HepG2 (cell line): ENCODE results near the gene RAB5A. TPM values are rescaled to one million over a fixed set of nuclear protein-coding genes. Genes with fewer than 3 reads are reported as not detected.

Experiments
- GABPB1 ChIP-seq: IDR thresholded peaks from 2 replicates; pipeline ENCODE4 v1.6.1; 2016; ENCODE audit warnings: mild to moderate bottlenecking, missing genetic modification reagents, moderate library complexity, missing compliant biosample characterization
- HCFC1 ChIP-seq: fragments of 150-350 bp; IDR thresholded peaks from 2 replicates; pipeline ENCODE4 v1.6.1; 2014; ENCODE audit warnings: low read depth, low read length
- MAF1 ChIP-seq: sonication (generic); formaldehyde crosslinking; IDR thresholded peaks from 2 replicates; pipeline ENCODE4 v1.5.0; 2020; ENCODE audit warnings: missing genetic modification reagents, borderline replicate concordance
- NR0B2 ChIP-seq: sonication (generic); formaldehyde crosslinking; IDR thresholded peaks from 2 replicates; pipeline ENCODE4 v1.4.0; 2020; ENCODE audit warnings: mild to moderate bottlenecking, missing genetic modification reagents
- PHF21A ChIP-seq: sonication (generic); formaldehyde crosslinking; IDR thresholded peaks from 2 replicates; pipeline ENCODE4 v1.5.0; 2020; ENCODE audit warnings: mild to moderate bottlenecking, missing genetic modification reagents
- PHF8 ChIP-seq: sonication (generic); formaldehyde crosslinking; IDR thresholded peaks from 2 replicates; pipeline ENCODE4 v1.5.0; 2020; ENCODE audit warnings: missing genetic modification reagents
- RAD21 ChIP-seq: fragments of 450-650 bp; formaldehyde crosslinking; IDR thresholded peaks from 2 replicates; pipeline ENCODE4 v1.5.0; 2020; ENCODE audit warnings: mild to moderate bottlenecking
- SNAPC5 ChIP-seq: sonication (generic); formaldehyde crosslinking; IDR thresholded peaks from 2 replicates; pipeline ENCODE4 v1.8.1; 2023; ENCODE audit warnings: mild to moderate bottlenecking, missing genetic modification reagents, borderline replicate concordance
- TP53 ChIP-seq: sonication (generic); formaldehyde crosslinking; conservative IDR thresholded peaks from 2 replicates; pipeline ENCODE4 v1.4.0; 2020; ENCODE audit warnings: missing genetic modification reagents
- ZBED4 ChIP-seq: sonication (generic); formaldehyde crosslinking; IDR thresholded peaks from 2 replicates; pipeline ENCODE4 v1.4.0; 2020; ENCODE audit warnings: missing genetic modification reagents, borderline replicate concordance
- ZBTB1 ChIP-seq: sonication (generic); formaldehyde crosslinking; IDR thresholded peaks from 2 replicates; pipeline ENCODE4 v1.4.0; 2020; ENCODE audit warnings: missing genetic modification reagents, borderline replicate concordance
- ZFP37 ChIP-seq: sonication (generic); formaldehyde crosslinking; IDR thresholded peaks from 2 replicates; pipeline ENCODE4 v1.4.0; 2020; ENCODE audit warnings: missing genetic modification reagents, borderline replicate concordance
- ZNF253 ChIP-seq: sonication (generic); formaldehyde crosslinking; IDR thresholded peaks from 2 replicates; pipeline ENCODE4 v1.8.0; 2022; ENCODE audit warnings: mild to moderate bottlenecking, missing genetic modification reagents, borderline replicate concordance
- ZNF407 ChIP-seq: sonication (generic); formaldehyde crosslinking; IDR thresholded peaks from one replicate; pipeline ENCODE4 v1.5.1; 2020; ENCODE audit warnings: mild to moderate bottlenecking, missing genetic modification reagents; ENCODE audit errors: not compliant biosample characterization
- polyA plus RNA-seq, 8 experiments: library from polyadenylated mRNA; depleted of rRNA in 3 of 8; stranded (reverse) in 7 of 8; unstranded in 1 of 8; fragments of >200 nt; fragmentation: Illumina TruSeq in 4 of 8; extraction: Trizol in 4 of 8; gene quantifications; 2 replicates each; pipeline versions ENCODE4 v1.2.1 to v1.2.3, GENCODE V29; 2011 to 2016; ENCODE audit warnings: low read depth in 4 of 8, missing spikeins in 1 of 8, mixed read lengths in 1 of 8; ENCODE audit not compliant: insufficient read depth in 1 of 8
- total RNA-seq, 5 experiments: library from RNA; depleted of rRNA; stranded (reverse); fragments of >200 nt; fragmentation: Illumina TruSeq; extraction: Trizol; gene quantifications; 2 replicates each; pipeline ENCODE4 v1.2.3, GENCODE V29; 2016; ENCODE audit warnings: low read depth in 1 of 5

RAB5A gene
- total and polyA plus RNA-seq, 2 of the 13 experiments (the other 11 are each of a cell fraction or from before 2014, with no cell fraction given): 16.0 to 27.1 TPM

GRCh38 chr3:19946832-19947548 lies at the start of gene RAB5A (continued):
- TF ChIP-seq ZNF407 (CRISPR knock-in tag) (no peak), ZBTB1 (CRISPR knock-in tag) (no peak), NR0B2 (CRISPR knock-in tag) (no peak), ZBED4 (no peak), MAF1 (CRISPR knock-in tag) (peak; percentile 26; the same call in 1 of the 2 replicates), GABPB1 (peak; percentile 98), SNAPC5 (CRISPR knock-in tag) (no peak), RAD21 (CRISPR knock-in tag) (peak; percentile 8; the same call in 1 of the 2 replicates), TP53 (no peak), PHF21A (CRISPR knock-in tag) (no peak), HCFC1 (peak; percentile 43; the same call in 1 of the 2 replicates), PHF8 (CRISPR knock-in tag) (peak; percentile 80; the same call in 1 of the 2 replicates), ZNF253 (CRISPR knock-in tag) (0 out of 2 replicates have a peak, but pooled peaks have one; percentile 37), ZFP37 (CRISPR knock-in tag) (no peak)
